ENCODE data around the gene ARHGAP5. TPM values are rescaled to one million over a fixed set of nuclear protein-coding genes. Genes with fewer than 3 reads are reported as not detected.

ARHGAP5 gene
- total and polyA plus RNA-seq, 4 donors = 12.3 to 220 (median 41.2) TPM

GRCh38 chr14:32195636-32196035 lies 118.5 kb downstream of the ARHGAP5 start:
- H3K36me3 ChIP-seq (ENCODE audit: control insufficient read depth in 4 of 4, insufficient read depth in 4 of 4, low read length in 4 of 4) = no peaks in the 10 kb centered on the region
- WGBS, 2 donors = 23 to 48% methylated on average over 1 of the region's 1 CpG
- TF ChIP-seq, protein P1, sequence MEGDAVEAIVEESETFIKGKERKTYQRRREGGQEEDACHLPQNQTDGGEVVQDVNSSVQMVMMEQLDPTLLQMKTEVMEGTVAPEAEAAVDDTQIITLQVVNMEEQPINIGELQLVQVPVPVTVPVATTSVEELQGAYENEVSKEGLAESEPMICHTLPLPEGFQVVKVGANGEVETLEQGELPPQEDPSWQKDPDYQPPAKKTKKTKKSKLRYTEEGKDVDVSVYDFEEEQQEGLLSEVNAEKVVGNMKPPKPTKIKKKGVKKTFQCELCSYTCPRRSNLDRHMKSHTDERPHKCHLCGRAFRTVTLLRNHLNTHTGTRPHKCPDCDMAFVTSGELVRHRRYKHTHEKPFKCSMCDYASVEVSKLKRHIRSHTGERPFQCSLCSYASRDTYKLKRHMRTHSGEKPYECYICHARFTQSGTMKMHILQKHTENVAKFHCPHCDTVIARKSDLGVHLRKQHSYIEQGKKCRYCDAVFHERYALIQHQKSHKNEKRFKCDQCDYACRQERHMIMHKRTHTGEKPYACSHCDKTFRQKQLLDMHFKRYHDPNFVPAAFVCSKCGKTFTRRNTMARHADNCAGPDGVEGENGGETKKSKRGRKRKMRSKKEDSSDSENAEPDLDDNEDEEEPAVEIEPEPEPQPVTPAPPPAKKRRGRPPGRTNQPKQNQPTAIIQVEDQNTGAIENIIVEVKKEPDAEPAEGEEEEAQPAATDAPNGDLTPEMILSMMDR (IDR thresholded peaks at IDR 0.05; ENCODE audit: control extremely low read depth, extremely low read depth) = no peak
- H3K9me3 ChIP-seq (ENCODE audit: control insufficient read depth in 4 of 4, insufficient read depth in 3 of 4, low read length in 3 of 4) = no peaks in the 10 kb centered on the region
- no peak overlapping the region for H3K4me3 ChIP-seq
- ATAC-seq (ENCODE audit: insufficient read depth, low FRiP score) = no peak
- DNase-seq = no peak
- no peak overlapping the region for H3K27ac ChIP-seq (ENCODE audit: low read depth in 1 of 2, low read length in 1 of 2)
- H3K9ac ChIP-seq (ENCODE audit: insufficient read depth in 1 of 2, low read length in 2 of 2) = no peak overlapping the region
- H3K4me1 ChIP-seq (ENCODE audit: control insufficient read depth in 5 of 5, insufficient read depth in 5 of 5, low read length in 5 of 5) = peaks cover 0 to under 1% (median 0%) of the 10 kb centered on the region in 5 donors
- peaks cover 0 to 2% (median 0%) of the 10 kb centered on the region in 3 donors for H3K27me3 ChIP-seq (ENCODE audit: control insufficient read depth in 3 of 3, insufficient read depth in 3 of 3, low read length in 2 of 3)

DNA sequence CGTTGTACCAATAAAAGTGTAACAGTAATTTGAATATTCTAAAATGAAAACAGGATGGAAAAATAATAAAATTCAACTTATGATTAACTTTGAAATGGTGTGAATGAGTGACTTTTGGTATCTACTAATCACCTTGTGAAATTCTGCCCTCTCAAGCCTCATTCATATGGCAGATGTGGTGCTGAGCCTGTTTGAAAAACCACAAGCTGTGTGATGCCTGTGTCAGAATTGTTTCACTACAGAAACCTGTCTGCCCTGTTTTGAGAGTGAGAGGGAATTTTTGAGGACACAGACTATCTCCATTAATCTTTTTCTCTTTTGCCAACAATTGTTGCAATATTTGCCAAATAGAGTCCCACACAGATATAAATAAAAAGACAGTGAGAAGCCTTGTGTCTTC lies 120.8 kb downstream of the ARHGAP5 start:
- WGBS, 2 donors = 75 to 85% methylated on average over 1 of the region's 1 CpG
- TF ChIP-seq, protein P1 (IDR thresholded peaks at IDR 0.05; ENCODE audit: control extremely low read depth, extremely low read depth) = no peak
- Histone ChIP-seq H3K9ac (ENCODE audit: insufficient read depth in 1 of 2, low read length in 2 of 2) (no peak overlapping the region), H3K36me3 (ENCODE audit: control insufficient read depth in 4 of 4, insufficient read depth in 4 of 4, low read length in 4 of 4) (no peaks in the 10 kb centered on the region), H3K9me3 (ENCODE audit: control insufficient read depth in 4 of 4, insufficient read depth in 3 of 4, low read length in 3 of 4) (no peaks in the 10 kb centered on the region), H3K4me3 (no peak overlapping the region), H3K27me3 (ENCODE audit: control insufficient read depth in 3 of 3, insufficient read depth in 3 of 3, low read length in 2 of 3) (peaks cover 0 to 2% (median 0%) of the 10 kb centered on the region in 3 donors), H3K27ac (ENCODE audit: low read depth in 1 of 2, low read length in 1 of 2) (no peak overlapping the region), H3K4me1 (ENCODE audit: control insufficient read depth in 5 of 5, insufficient read depth in 5 of 5, low read length in 5 of 5) (peaks cover 0 to 5% (median 0%) of the 10 kb centered on the region in 5 donors)
- DNase-seq = no peak
- no peak for ATAC-seq (ENCODE audit: insufficient read depth, low FRiP score)

DNA sequence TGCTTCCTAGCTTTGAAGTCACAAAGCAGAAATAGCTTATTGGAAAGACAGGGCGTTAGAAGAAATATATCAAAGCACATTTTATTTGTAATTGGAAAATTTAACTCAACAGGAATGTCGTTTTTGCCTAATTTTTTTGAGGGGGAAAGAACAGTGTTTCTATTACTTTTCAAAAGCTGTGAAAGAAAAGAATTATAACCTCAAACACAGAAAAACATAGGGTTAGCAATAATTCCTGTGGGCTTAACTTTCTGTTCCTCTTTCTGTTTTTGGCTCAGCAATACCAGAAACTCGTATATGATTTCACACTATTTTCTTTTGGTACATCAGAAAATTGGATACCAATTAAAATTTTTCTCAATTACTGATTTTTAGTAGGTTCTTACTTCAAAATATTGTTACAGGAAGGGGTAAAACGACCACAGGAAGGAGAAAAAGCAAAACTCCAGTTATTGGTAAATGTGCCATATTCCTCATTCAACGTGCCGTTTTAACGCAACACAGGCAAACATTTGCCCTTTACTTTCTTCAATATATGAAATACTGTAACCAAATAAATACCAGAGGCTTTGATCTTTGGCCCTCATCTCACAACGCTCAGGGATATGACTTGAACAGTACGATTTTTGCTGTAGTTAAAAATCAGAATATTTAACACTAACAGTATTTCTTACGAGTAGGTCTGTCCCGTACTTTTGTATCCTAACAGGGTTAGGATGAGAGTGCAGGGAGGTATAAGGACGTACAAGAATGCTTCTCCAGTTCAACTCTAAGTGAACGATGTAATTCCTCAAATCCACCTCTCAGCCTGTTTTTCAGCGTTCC lies 123.5 kb downstream of the ARHGAP5 start:
- 6 to 10% methylated on average over 14 of the region's 14 CpGs for WGBS, 2 donors
- Histone ChIP-seq H3K4me1 (ENCODE audit: control insufficient read depth in 5 of 5, insufficient read depth in 5 of 5, low read length in 5 of 5) (peaks cover 0 to 12% (median 2%) of the 10 kb centered on the region in 5 donors), H3K9me3 (ENCODE audit: control insufficient read depth in 4 of 4, insufficient read depth in 3 of 4, low read length in 3 of 4) (no peaks in the 10 kb centered on the region), H3K9ac (ENCODE audit: insufficient read depth in 1 of 2, low read length in 2 of 2) (peak overlapping the region; percentile 66 to 89), H3K4me3 (peak overlapping the region; percentile 84), H3K36me3 (ENCODE audit: control insufficient read depth in 4 of 4, insufficient read depth in 4 of 4, low read length in 4 of 4) (no peaks in the 10 kb centered on the region), H3K27ac (ENCODE audit: low read depth in 1 of 2, low read length in 1 of 2) (peak overlapping the region; percentile 88 to 92), H3K27me3 (ENCODE audit: control insufficient read depth in 3 of 3, insufficient read depth in 3 of 3, low read length in 2 of 3) (peaks cover 0 to 2% (median 0%) of the 10 kb centered on the region in 3 donors)
- ATAC-seq (ENCODE audit: insufficient read depth, low FRiP score) (no peak), DNase-seq (no peak)
- TF ChIP-seq, protein P1 (IDR thresholded peaks at IDR 0.05; ENCODE audit: control extremely low read depth, extremely low read depth) = no peak

Data from lung (tissue), 12 donors.